Right ventricle myocardium inferior (tissue), 1 donor: ENCODE measurements around the gene TMEM59. TPM values are rescaled to one million over a fixed set of nuclear protein-coding genes. Genes with fewer than 3 reads are reported as not detected.
A peak's percentile ranks its signal among the peaks of the same experiment; 100 is the strongest.
"Not testable (repeated sequence)": the region's sequence is repeated elsewhere in the genome, so short reads cannot be mapped to it uniquely, and the experiment has no call there.

ENCODE experiments used
- ATAC-seq: fragments of 200-7000 bp; cut with Tn5 transposase; one replicate; pipeline ENCODE4 v1.9.1; 2020; ENCODE audit warnings: mild to moderate bottlenecking, moderate library complexity
- DNase-seq: peaks from one replicate; pipeline ENCODE4 v3.0.0; 2021; ENCODE audit errors: missing footprints
- intact Hi-C: fragments of 100-400 bp; cut with DNase I; formaldehyde crosslinking; loops from one replicate; pipeline ENCODE4 v1.11.0; 2022
- microRNA-seq: library from miRNA; unstranded; fragments of <30 nt; microRNA quantifications from one replicate; pipeline ENCODE4 v1.2.0, GENCODE V29; 2020
- total RNA-seq: library from RNA; stranded (reverse); fragmentation: NEBNext Ultra II Directional; extraction: Animal tissue kit (Norgen Biotek cat#: 25700); gene quantifications from one replicate; pipeline ENCODE4 v1.2.1, GENCODE V29; 2021
- donor health status: DM: no; HTN: yes; CAD: no; lungs with severe emphysema.

TMEM59 gene
- total RNA-seq, 1 donor from 2014 or later, result 341 TPM

GRCh38 chr1:54001591-54001990, 51.4 kb downstream of the TMEM59 start:
- intact Hi-C loops, result no loop called here
- no peak for ATAC-seq
- DNase-seq, result no peak

- intact Hi-C loops, result no loop called here
- DNase-seq (no peak), ATAC-seq (no peak)
Measured at GRCh38 chr1:53999920-54000319, 53.1 kb downstream of the TMEM59 start.

- DNase-seq (no peak), ATAC-seq (no peak)
- intact Hi-C loops, result no loop called here
Measured at GRCh38 chr1:53998223-53998622, 54.8 kb downstream of the TMEM59 start.

- ATAC-seq, result no peak
Measured at GRCh38 chr1:53995683-53996082, 57.3 kb downstream of the TMEM59 start.

GRCh38 chr1:53994516-53994915, 58.5 kb downstream of the TMEM59 start:
- ATAC-seq, DNase-seq, intact Hi-C loops: not testable (repeated sequence)

More at GRCh38 chr1:53995683-53996082, 57.3 kb downstream of the TMEM59 start:
- intact Hi-C loops, result no loop called here
- DNase-seq, result no peak

- DNase-seq (no peak), ATAC-seq (no peak)
- intact Hi-C loops, result no loop called here
Measured at GRCh38 chr1:53992085-53992874, 60.7 kb downstream of the TMEM59 start.

GRCh38 chr1:53987880-53988279, 65.1 kb downstream of the TMEM59 start:
- ATAC-seq, result no peak
- intact Hi-C loops, result no loop called here

GRCh38 chr1:53986458-53986857, 66.5 kb downstream of the TMEM59 start:
- DNase-seq (no peak), ATAC-seq (no peak)
- intact Hi-C loops, result no loop called here

More at GRCh38 chr1:53987880-53988279, 65.1 kb downstream of the TMEM59 start:
- DNase-seq, result no peak

- intact Hi-C loops, result no loop called here
- no peak for ATAC-seq
- DNase-seq, result no peak
Measured at GRCh38 chr1:53984726-53985125, 68.3 kb downstream of the TMEM59 start.

- peak; percentile 13 for ATAC-seq
Measured at GRCh38 chr1:53982763-53983104, 70.3 kb downstream of the TMEM59 start.

GRCh38 chr1:53982034-53982762, 70.8 kb downstream of the TMEM59 start:
- ATAC-seq, result peak; percentile 72
- intact Hi-C loops, result no loop called here
- no peak for DNase-seq

More at GRCh38 chr1:53982763-53983104, 70.3 kb downstream of the TMEM59 start:
- intact Hi-C loops, result no loop called here
- DNase-seq, result no peak

- DNase-seq (no peak), ATAC-seq (no peak)
- intact Hi-C loops, result no loop called here
Measured at GRCh38 chr1:53981220-53981619, 71.8 kb downstream of the TMEM59 start.

GRCh38 chr1:53979712-53980450, 73.1 kb downstream of the TMEM59 start:
- ATAC-seq, result no peak
- DNase-seq, result no peak
- intact Hi-C loops, result no loop called here

Small RNA genes within 50 kb of the gene (microRNA-seq; reads per million reads assigned to microRNA genes)
- 1.8 reads per million for gene MIR4781

Other genes starting within 250 kb of the TMEM59 start
- gene NDC1, start 214.9 kb downstream of the TMEM59 start, total RNA-seq, result 6.4 TPM
- gene YIPF1, start 163.4 kb downstream of the TMEM59 start, total RNA-seq, result 16.1 TPM
- not detected for gene DIO1, start 159.0 kb downstream of the TMEM59 start, total RNA-seq
- gene IFT25, start 107.5 kb downstream of the TMEM59 start, total RNA-seq, result 11.9 TPM
- gene LRRC42, start 106.9 kb downstream of the TMEM59 start, total RNA-seq, result 13.8 TPM
- gene LDLRAD1, start 35.0 kb downstream of the TMEM59 start, total RNA-seq, result not detected
- gene TCEANC2, start 404 bp upstream of the TMEM59 start, total RNA-seq, result 4.7 TPM
- not detected for gene CDCP2, start 99.8 kb upstream of the TMEM59 start, total RNA-seq
- 3.9 TPM for gene CYB5RL, start 146.8 kb upstream of the TMEM59 start, total RNA-seq
- 85.2 TPM for gene MRPL37, start 147.0 kb upstream of the TMEM59 start, total RNA-seq